ENCODE results near the gene NUP210.
"Not testable (repeated sequence)": the region's sequence is repeated elsewhere in the genome, so short reads cannot be mapped to it uniquely, and the experiment has no call there.

The NUP210 gene

DNA sequence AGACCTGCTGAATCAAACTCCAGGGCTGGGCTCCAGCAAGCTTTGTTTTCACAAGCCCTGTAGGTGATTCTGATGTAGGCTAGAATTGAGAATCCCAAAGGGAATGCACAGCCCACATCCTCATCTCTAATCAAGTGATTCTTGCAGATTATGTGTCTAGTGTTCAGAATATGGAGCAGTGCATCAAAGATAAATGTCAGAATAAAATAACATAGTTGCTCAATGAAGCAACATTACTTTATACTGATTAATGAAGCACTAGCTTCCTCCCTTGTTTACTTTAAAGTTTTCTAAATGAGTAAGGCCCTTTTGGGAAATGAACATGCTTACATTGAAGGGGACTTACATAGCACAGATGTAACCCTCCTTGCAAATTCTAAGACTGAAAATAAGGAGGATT is 39.2 kb downstream of the NUP210 start:
- H3K4me3 ChIP-seq = no peak overlapping the region
- H3K27ac ChIP-seq = no peak overlapping the region

DNA sequence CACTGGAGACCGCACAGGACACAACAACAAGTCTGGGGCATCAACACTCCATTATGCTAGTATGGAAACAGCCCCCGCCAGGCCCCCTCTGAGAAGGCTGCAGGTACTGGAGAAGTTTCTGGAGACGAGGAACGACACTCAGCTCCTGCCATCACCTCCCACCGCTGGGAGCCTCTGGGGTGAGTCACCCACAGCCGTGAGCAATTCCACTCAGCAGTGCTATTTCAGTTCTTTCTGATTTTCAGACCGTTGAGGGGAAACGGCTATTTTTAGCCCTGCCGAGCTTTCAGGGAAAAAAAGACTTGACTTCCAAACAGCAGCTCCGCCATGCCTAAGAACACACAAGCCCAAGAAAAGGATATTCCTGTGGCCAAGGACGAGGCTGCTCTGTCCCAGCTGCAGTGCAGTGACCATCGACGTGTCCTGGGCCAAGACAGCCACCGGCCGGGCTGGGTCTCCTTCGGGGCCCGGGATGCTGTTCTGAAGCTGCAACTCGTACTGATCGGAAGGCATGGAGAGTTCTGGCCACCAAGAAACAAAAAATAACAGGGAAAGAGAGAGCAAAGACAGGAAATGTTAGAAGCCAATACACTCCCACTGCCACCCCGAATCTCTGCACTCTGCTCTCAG is 40.8 kb downstream of the NUP210 start:
- Histone ChIP-seq H3K4me3 (no peak overlapping the region), H3K27ac (peak overlapping the region in 3 of 21 experiments; percentile 2 to 44 (median 9))

DNA sequence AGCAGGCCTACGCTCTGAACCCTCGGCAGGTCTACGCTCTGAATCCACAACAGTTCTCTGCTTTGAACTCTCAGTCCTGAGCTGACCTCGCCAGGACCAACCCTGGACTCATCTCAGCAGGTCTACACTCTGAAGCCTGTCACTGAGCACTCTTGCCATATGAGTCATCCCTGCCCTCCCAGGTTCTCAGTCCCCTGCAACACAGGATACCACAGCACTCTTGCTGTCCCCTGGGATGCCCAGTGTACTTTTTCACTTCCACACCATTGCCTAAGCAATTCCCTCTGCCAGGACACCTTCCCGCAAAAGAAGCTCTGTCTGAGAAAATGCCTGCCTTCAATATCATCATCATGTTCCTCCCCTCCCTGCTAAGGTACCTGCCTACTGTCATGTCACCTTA is 42.0 kb downstream of the NUP210 start:
- H3K4me3 ChIP-seq = no peak overlapping the region
- no peak overlapping the region for H3K27ac ChIP-seq

DNA sequence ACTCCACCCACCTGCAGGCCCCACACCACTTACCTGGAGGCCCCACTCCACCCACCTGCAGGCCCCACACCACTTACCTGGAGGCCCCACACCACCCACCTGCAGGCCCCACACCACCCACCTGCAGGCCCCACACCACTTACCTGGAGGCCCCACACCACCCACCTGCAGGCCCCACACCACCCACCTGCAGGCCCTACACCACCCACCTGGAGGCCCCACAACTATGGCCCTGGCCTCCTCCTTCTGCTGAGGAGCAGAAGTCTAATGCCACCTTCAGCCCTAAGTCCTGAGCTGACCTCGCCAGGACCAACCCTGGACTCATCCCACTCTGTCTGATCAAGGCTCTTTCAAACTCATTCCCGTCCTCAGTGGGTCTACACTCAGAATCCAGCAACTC is 42.4 kb downstream of the NUP210 start:
- H3K4me3 ChIP-seq, H3K27ac ChIP-seq: not testable (repeated sequence)

DNA sequence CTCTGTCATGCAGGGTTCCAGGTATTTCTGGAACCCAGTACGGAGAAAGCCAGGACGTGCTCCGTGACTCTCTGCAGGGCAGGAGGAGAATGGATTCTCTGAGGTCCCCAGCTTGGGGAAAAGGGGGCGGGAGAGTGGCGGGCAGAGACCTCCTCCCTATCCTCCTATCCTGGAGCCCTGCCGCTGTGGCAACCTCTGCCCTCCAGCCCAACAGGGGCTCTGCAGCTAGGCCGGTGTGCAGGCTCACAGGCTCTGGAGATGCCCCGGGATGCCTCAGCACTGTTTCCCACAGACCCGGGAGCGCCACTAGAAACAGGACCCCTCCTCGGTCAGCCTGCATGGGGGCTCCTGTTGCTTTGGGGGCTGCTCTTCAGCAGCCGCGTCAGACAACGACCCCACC is 43.1 kb downstream of the NUP210 start:
- Histone ChIP-seq H3K27ac (no peak overlapping the region), H3K4me3 (no peak overlapping the region)

DNA sequence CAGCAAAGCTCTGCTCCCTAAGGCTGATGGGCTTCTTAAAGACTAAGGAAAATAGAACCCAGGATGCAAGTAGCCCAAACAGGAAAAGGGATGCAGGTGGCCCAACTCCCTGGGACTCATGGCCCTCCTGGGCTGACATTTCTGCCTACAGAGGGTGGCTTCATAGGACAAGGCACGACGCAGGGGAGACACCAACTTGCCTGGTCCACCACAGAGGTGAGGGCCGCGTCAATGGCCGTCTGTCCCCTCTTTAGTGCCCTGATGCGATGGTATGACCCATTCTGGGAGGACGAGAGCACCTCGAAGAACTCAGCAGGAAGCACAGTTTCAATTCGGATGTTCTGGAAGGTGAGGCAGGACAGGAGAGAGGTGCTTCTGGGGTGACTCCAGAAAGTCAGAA is 44.0 kb downstream of the NUP210 start:
- Histone ChIP-seq H3K27ac (no peak overlapping the region), H3K4me3 (no peak overlapping the region)

DNA sequence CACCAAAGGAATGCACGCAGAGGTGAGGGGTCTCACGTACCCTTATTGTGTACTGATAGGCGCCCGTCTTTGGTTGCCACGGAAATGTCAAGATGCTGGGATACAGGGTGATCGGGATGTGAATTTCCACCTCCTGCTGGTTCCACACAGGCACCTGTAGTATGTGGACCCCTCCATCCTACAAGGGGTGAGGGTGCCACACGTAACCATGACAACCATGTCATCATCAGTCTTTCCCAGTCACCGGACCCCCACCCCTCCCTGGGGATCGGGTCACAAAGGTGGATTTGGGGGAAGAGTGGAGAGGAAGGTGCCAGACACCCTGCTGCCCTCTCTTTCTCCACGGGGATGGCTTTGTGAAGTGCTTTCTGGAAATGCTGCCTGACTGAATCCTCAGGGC is 44.7 kb downstream of the NUP210 start:
- Histone ChIP-seq H3K27ac (no peak overlapping the region), H3K4me3 (no peak overlapping the region)

DNA sequence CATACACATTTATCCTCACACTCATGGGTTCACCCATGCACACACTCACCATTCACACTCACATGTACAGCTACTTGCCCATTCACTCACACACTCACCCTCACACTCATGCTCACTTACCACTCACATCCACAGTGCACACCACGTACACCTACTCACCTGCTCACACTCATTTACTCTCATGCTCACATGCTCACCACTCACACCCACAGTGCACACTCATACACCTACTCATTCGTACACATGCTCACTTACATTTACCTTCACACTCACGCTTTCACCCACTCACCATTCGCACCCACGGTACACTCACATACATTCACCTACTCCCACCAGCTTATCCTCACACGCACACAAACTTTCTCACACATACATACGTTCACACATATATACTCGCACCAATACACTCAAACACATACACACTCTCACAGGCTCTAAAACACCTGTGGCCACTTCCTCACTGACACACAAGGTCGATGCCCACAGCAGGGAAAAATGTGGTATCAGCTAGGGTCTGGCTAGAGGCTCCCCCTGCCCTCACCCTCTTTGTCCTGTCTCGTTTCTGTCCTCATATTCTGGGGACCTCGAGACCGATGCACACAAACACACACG is 46.0 kb downstream of the NUP210 start:
- no peak overlapping the region for H3K27ac ChIP-seq
- H3K4me3 ChIP-seq = no peak overlapping the region

DNA sequence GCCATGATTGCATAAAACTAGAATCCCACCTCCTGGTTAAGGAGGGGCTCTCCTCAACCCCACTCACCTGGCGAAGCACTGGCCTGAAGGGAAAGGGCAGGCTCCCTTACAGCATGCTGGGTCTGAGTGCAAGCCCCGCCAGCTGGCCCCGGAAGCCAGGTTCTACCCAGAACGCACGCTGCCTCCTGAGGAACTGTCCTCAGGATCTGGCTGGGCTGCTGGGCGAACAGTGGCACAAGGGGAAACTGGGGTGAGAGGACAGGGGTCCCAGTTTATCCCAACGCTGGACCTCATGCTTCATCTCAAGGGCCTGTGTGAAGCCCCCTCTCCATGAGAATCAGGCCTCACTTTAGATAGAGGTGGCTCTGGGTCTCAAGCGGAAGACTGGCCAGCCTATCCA is 47.5 kb downstream of the NUP210 start:
- Histone ChIP-seq H3K27ac (no peak overlapping the region), H3K4me3 (no peak overlapping the region)

DNA sequence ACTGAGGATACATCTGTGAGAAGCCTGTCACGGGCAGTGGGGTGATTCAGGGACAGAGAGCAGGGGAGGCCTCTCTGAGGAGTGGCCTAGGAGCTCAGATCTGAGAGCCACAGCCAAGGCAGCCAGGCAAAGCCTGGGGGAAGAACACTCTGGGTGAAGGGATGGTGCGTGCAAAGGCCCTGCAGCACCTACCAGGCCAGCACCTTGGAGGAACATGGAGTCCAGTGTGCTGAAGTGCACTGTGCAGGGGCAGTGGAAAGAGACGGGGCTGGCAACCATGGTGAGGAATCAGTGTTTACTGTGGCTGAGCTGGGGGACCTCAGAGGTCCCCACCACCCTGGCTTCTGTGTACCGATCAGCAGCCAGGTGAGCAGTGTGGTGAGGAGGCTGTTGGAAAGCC is 48.0 kb downstream of the NUP210 start:
- no peak overlapping the region for H3K4me3 ChIP-seq
- no peak overlapping the region for H3K27ac ChIP-seq

DNA sequence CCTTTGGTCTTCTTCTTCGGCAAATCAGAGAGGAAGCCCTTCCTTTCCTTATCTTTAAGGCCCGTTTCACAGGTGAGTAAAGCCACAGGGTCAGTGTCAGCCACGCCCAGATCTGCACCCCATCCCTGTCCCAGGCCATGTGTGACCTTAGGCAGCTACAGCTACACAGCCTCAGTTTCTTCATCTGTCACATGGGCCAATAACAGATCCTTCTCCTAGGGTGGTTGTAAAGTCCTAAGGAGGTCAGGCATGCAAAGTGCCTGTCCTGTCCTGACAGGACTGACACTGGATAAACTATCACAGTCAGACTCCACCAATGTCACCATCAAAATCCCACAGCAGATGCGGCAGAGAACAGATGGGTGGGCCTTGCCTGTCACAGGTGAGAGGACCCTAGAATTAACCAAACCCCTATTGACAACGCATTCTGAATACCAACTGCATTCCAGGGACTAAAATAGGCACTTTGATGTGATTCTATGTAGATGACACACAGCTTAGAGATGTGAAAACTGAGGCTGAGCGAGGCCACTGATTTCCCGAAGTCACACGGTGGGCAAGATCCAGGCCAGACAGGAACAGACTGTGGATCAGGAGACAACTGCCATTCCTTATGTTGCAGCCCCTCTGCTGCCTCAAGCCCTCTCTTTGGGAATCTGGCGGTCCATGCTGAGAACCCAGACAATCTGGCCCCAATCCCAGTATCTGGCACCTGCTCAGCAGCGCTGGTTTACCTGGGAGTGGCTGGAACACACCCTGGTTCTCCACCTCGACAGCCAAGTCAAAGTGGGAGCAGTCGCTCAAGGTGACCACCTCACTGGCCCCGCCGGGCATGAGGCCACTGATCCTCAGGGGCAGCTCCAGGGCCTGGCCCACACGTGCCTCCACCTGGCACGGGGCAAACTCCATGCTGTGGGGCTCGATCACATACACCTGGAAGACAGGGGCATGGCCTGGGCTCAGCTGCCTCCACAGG is 48.7 kb downstream of the NUP210 start:
- Histone ChIP-seq H3K4me3 (no peak overlapping the region), H3K27ac (no peak overlapping the region)

DNA sequence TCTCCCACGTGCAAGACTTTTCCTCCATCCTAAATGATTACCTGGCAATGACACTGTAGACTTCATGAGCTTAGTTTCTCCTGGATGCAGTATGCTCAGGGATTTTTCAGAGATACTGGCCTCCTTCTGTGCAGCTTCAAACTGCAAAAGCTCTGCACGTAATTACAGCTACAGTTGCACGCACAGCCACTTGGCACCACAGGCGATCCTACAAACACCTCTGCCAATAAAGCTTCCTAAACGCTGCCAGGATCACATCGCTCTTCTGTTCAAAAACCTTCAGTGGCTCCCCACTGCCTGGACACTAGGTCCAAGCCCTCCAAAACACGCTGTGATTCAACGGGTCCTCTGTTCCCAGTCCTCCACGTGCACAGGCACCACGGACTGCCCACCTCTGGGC is 49.5 kb downstream of the NUP210 start:
- H3K4me3 ChIP-seq = no peak overlapping the region
- H3K27ac ChIP-seq = no peak overlapping the region

DNA sequence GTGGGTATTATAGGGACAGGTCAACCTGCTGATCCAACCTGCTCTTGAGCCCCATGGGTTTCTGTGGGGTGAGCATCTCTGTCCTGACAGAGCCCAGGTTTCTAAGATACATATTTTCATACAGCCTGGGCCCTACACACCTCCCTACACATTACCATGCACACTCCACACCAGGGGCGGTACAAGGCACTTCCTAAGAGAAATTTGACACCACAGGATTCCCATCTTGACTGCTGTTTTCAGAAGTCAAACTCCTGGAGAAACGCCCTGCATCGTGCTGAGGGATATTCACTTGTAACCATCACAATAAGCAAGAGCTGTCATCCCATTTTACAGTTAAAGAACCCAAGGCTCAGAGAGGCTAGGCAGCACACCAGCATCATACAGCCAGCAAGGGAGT is 50.1 kb downstream of the NUP210 start:
- Histone ChIP-seq H3K4me3 (no peak overlapping the region), H3K27ac (no peak overlapping the region)

DNA sequence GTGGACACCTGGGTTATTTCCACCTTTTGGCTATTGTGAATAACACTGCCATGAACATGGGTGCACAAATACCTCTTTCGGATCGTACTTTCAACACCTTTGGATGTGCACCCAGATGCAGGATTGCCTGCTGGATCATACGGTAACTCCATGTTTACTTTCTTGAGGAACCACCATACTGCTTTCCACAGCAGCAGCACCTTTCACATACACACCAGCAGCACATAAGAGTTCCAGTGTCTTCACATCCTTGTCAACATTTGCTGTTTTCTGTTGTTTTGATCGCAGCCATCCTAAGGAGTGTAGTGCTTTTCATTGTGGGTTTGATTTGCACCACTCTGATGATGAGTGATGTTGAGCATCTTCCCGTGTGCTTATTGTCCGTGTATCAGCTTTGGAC is 51.3 kb downstream of the NUP210 start:
- Histone ChIP-seq H3K27ac (no peak overlapping the region), H3K4me3 (no peak overlapping the region)

DNA sequence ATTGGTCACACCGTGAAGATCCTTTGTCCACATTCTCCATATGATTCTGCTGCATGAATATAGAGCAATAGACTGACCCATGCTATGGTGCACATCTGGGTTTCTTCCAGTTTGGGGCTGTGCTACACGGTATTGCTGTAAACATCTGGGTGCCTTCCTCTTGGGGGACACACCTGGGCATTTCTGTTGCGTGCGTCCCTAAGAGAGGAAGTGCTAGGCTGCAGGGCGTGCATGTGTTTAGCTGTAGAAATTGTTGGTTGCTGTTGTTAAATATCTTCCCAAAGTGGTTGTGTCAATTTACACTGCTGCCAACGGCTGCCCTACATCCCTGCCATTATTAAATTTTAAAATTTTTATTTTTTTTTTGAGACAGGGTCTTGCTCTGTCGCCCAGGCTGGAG is 52.4 kb downstream of the NUP210 start:
- no peak overlapping the region for H3K4me3 ChIP-seq
- H3K27ac ChIP-seq = no peak overlapping the region

DNA sequence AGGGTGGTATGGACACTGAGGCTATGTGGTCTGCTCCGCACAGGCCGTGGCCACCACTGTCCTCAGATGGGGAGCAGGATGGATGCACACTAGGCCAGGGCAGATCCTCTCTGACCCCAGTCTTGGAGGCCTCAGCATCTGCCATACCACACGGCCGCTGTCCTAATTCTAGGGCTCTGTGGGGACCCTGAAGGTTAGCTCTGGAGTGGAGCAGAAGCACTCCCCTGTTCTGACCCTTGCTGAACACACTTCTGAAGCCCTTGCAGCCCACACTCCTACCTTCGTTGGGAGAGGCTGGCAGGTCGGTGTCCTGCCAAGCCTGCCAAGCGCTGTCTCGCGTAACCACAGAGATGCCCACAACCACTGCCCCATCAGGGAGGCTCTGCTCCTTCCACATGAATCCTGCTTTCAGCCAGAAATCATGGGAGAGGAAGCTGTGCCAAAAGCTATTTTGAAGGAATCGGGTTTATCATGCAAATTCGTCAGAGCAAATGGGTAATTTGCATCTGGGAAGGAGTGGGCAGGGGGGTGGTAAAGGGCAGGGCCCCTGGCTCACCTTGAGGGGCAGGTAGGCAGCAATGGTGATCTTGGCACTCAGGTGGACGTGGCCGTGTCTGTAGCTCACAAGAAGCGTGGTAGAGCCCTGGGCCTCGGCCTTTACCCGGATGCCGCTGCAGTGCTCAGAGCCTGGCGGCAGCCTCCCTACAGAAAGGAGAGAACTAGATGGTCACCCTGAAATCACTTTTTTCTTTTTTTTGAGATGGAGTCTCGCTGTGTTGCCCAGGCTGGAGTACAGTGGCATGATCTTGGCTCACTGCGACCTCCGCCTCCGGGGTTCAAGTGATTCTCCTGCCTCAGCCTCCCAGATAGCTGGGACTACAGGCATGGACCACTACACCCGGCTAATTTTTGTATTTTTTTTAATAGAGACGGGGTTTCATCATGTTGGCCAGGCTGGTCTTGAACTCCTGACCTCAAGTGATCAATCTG is 54.4 kb downstream of the NUP210 start:
- H3K4me3 ChIP-seq = no peak overlapping the region

DNA sequence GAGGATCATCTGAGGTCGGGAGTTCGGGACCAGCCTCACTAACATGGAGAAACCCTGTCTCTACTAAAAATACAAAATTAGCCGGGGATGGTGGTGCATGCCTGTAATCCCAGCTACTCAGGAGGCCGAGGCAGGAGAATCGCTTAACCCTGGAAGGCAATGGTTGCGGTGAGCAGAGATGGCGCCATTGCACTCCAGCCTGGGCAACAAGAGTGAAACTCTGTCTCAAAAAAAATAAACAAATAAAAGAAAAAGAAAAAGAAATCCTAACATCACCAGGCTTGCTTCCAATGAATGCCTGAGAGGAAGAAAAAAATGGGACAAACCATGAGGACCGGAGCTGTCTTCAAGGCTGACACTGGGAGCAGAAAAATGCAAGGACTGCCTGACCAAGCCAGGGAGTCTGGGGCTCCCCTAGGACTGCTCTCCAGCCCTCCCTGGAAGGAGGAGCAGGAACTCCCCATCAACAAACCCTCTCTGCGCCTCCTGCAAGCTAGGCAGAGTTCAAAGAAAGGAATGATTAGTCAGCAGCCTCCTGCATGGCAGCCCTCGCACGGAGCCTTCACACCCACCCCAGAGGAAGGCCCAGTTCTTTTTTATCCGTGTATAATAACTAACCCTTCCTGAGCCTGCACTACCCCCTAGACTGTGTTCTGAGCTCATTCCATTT is 55.4 kb downstream of the NUP210 start:
- no peak overlapping the region for H3K27ac ChIP-seq
- no peak overlapping the region for H3K4me3 ChIP-seq

More for the DNA sequence above, 54.4 kb downstream of the NUP210 start:
- H3K27ac ChIP-seq = no peak overlapping the region

DNA sequence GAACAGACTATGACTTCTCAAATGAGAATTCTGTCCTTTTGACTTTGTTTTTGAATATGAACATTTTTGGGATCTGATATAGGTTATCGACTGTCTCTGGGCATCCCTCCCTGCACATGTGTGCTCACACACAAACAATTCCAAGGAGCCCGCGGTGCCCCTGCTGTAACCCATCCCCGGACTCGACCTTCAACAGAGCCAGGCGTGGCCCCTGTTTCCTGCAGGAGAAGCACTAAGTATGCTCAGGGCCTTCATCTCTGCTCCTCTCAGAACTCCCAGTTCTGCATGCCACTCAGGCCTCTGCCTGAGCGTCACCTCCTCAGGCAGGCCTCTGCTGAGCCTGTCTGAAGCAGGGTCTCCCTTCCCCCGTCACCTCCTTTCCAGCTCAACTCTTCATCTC is 57.6 kb downstream of the NUP210 start:
- H3K4me3 ChIP-seq = no peak overlapping the region
- no peak overlapping the region for H3K27ac ChIP-seq

DNA sequence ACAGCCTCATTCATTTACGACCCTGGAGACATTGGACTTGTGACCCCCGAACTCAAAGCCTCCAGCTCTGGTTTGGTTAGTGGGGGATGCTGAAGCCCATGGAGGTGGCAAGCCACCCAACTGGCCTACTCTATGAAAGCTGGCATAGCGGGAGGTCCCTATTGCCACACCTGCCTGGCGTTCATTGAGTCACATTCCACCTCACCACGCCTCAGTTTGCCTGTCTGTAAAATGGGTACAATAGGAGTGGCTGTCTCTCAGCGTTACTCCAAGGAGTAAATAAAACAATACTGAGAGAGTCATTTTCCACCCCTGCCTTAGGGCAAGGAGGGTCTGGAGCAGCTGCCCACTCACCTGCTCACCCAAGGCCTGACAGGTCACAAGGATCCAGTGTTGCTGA is 60.2 kb downstream of the NUP210 start:
- H3K27ac ChIP-seq = no peak overlapping the region
- no peak overlapping the region for H3K4me3 ChIP-seq
